Measurements from ENCODE around the gene RASAL2.

DNA sequence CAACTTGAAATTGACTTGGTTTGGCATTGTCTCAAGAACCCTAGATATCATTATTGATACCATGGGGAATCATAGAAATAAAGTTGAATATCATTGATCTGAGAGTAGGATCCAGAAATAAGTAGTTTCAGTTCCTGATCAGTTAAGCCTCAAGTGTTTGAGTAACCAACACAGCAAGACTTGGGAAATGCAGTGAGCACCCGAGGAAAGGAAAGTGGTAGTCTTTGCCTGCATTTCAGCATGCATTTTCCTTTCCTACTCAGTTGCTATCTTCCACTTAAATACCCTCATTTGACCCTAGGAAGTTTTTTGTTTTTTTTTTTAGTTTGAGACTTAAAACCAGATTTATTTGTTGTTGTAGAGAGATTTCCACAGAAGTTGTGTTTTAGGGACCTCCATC, 383.9 kb downstream of the RASAL2 start:
- TF ChIP-seq, protein P1, sequence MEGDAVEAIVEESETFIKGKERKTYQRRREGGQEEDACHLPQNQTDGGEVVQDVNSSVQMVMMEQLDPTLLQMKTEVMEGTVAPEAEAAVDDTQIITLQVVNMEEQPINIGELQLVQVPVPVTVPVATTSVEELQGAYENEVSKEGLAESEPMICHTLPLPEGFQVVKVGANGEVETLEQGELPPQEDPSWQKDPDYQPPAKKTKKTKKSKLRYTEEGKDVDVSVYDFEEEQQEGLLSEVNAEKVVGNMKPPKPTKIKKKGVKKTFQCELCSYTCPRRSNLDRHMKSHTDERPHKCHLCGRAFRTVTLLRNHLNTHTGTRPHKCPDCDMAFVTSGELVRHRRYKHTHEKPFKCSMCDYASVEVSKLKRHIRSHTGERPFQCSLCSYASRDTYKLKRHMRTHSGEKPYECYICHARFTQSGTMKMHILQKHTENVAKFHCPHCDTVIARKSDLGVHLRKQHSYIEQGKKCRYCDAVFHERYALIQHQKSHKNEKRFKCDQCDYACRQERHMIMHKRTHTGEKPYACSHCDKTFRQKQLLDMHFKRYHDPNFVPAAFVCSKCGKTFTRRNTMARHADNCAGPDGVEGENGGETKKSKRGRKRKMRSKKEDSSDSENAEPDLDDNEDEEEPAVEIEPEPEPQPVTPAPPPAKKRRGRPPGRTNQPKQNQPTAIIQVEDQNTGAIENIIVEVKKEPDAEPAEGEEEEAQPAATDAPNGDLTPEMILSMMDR (IDR thresholded peaks at IDR 0.05), result no peak
- TF ChIP-seq EZH2 (IDR thresholded peaks at IDR 0.05), result no peak

Data from neural progenitor cell (in vitro differentiated cells).